Duodenal mucosa (tissue), 2 donors: Measurements from ENCODE around the gene UXT.

Experiments
- H3K27ac ChIP-seq: one replicate; pipeline ENCODE4 v1.7.0; 2013; ENCODE audit warnings: low read depth, low read length
- H3K27me3 ChIP-seq, 2 donors: one replicate each; pipeline ENCODE4 v1.7.0; 2013; ENCODE audit warnings: low read length in 2 of 2, control low read depth in 1 of 2; ENCODE audit not compliant: insufficient read depth in 2 of 2, control insufficient read depth in 1 of 2
- H3K36me3 ChIP-seq, 2 donors: one replicate each; pipeline ENCODE4 v1.7.0; 2013; ENCODE audit warnings: low read length in 2 of 2, control low read depth in 1 of 2; ENCODE audit not compliant: insufficient read depth in 2 of 2, control insufficient read depth in 1 of 2
- H3K4me1 ChIP-seq, 2 donors: one replicate each; pipeline ENCODE4 v1.7.0; 2013; ENCODE audit warnings: low read length in 2 of 2, control low read depth in 1 of 2; ENCODE audit not compliant: insufficient read depth in 2 of 2, control insufficient read depth in 1 of 2
- H3K4me3 ChIP-seq, 2 donors: one replicate each; pipeline ENCODE4 v1.7.0; 2013; ENCODE audit warnings: low read length in 2 of 2, low read depth in 1 of 2
- H3K9ac ChIP-seq, 2 donors: one replicate each; pipeline ENCODE4 v1.7.0; 2013; ENCODE audit warnings: low read length in 2 of 2, low read depth in 1 of 2
- H3K9me3 ChIP-seq, 2 donors: one replicate each; pipeline ENCODE4 v1.7.0; 2013; ENCODE audit warnings: low read length in 2 of 2, control low read depth in 1 of 2; ENCODE audit not compliant: control insufficient read depth in 1 of 2

The UXT gene

GRCh38 chrX:47620303-47620685, 38.7 kb downstream of the UXT start:
- no peaks in the 10 kb centered on the region for H3K36me3 ChIP-seq
- H3K4me1 ChIP-seq: no peaks in the 10 kb centered on the region
- H3K27me3 ChIP-seq: peaks cover 0 to 5% of the 10 kb centered on the region in 2 donors
- H3K4me3 ChIP-seq: no peak overlapping the region
- no peaks in the 10 kb centered on the region for H3K9me3 ChIP-seq
- H3K9ac ChIP-seq: no peak overlapping the region
- no peak overlapping the region for H3K27ac ChIP-seq

- Histone ChIP-seq H3K4me3 (peak within 1 kb of the TSS in 1 of 2 donors; percentile 51), H3K4me1 (no peaks in the 10 kb centered on the region), H3K27ac (no peak within 1 kb of the TSS), H3K9ac (no peak within 1 kb of the TSS), H3K27me3 (peaks cover 0 to 5% of the 10 kb centered on the region in 2 donors), H3K9me3 (no peaks in the 10 kb centered on the region), H3K36me3 (no peaks in the 10 kb centered on the region)
Measured at GRCh38 chrX:47619486-47620302, 39.3 kb downstream of the UXT start, which contains the start of gene SYN1. SYN1 (minus strand) TSS chrX:47619857; CDS start chrX:47619728, 129 bp downstream.

GRCh38 chrX:47618923-47619485, 40.0 kb downstream of the UXT start:
- H3K27me3 ChIP-seq: peaks cover 0 to 3% of the 10 kb centered on the region in 2 donors
- no peak overlapping the region for H3K9ac ChIP-seq
- H3K27ac ChIP-seq: no peak overlapping the region
- no peaks in the 10 kb centered on the region for H3K4me1 ChIP-seq
- no peaks in the 10 kb centered on the region for H3K36me3 ChIP-seq
- H3K4me3 ChIP-seq: no peak overlapping the region
- no peaks in the 10 kb centered on the region for H3K9me3 ChIP-seq

- Histone ChIP-seq H3K9ac (no peak overlapping the region), H3K27me3 (no peaks in the 10 kb centered on the region), H3K4me3 (no peak overlapping the region), H3K9me3 (no peaks in the 10 kb centered on the region), H3K27ac (no peak overlapping the region), H3K36me3 (no peaks in the 10 kb centered on the region), H3K4me1 (no peaks in the 10 kb centered on the region)
Measured at GRCh38 chrX:47614618-47615017, 44.4 kb downstream of the UXT start.

- no peaks in the 10 kb centered on the region for H3K27me3 ChIP-seq
- no peaks in the 10 kb centered on the region for H3K36me3 ChIP-seq
- no peaks in the 10 kb centered on the region for H3K9me3 ChIP-seq
- H3K27ac ChIP-seq: no peak overlapping the region
- H3K4me3 ChIP-seq: no peak overlapping the region
- no peak overlapping the region for H3K9ac ChIP-seq
- H3K4me1 ChIP-seq: no peaks in the 10 kb centered on the region
Measured at GRCh38 chrX:47613082-47613481, 45.9 kb downstream of the UXT start.

GRCh38 chrX:47612418-47612817, 46.6 kb downstream of the UXT start:
- H3K27ac ChIP-seq: no peak overlapping the region
- no peaks in the 10 kb centered on the region for H3K36me3 ChIP-seq
- H3K9me3 ChIP-seq: no peaks in the 10 kb centered on the region

GRCh38 chrX:47611926-47612325, 47.1 kb downstream of the UXT start:
- Histone ChIP-seq H3K9me3 (no peaks in the 10 kb centered on the region), H3K9ac (no peak overlapping the region), H3K4me1 (no peaks in the 10 kb centered on the region), H3K27ac (no peak overlapping the region), H3K36me3 (no peaks in the 10 kb centered on the region), H3K27me3 (no peaks in the 10 kb centered on the region), H3K4me3 (no peak overlapping the region)

More at GRCh38 chrX:47612418-47612817, 46.6 kb downstream of the UXT start:
- Histone ChIP-seq H3K4me3 (no peak overlapping the region), H3K9ac (no peak overlapping the region), H3K27me3 (no peaks in the 10 kb centered on the region), H3K4me1 (no peaks in the 10 kb centered on the region)

GRCh38 chrX:47611489-47611888, 47.5 kb downstream of the UXT start:
- Histone ChIP-seq H3K4me3 (no peak overlapping the region), H3K9ac (no peak overlapping the region), H3K27me3 (no peaks in the 10 kb centered on the region), H3K36me3 (no peaks in the 10 kb centered on the region), H3K9me3 (no peaks in the 10 kb centered on the region), H3K27ac (no peak overlapping the region), H3K4me1 (no peaks in the 10 kb centered on the region)

GRCh38 chrX:47610511-47610910, 48.5 kb downstream of the UXT start:
- Histone ChIP-seq H3K9me3 (no peaks in the 10 kb centered on the region), H3K27ac (no peak overlapping the region), H3K9ac (no peak overlapping the region)

GRCh38 chrX:47608130-47608810, 50.7 kb downstream of the UXT start:
- H3K9ac ChIP-seq: no peak overlapping the region
- no peaks in the 10 kb centered on the region for H3K36me3 ChIP-seq
- H3K27me3 ChIP-seq: no peaks in the 10 kb centered on the region
- no peaks in the 10 kb centered on the region for H3K9me3 ChIP-seq
- no peaks in the 10 kb centered on the region for H3K4me1 ChIP-seq
- H3K4me3 ChIP-seq: no peak overlapping the region
- no peak overlapping the region for H3K27ac ChIP-seq

More at GRCh38 chrX:47610511-47610910, 48.5 kb downstream of the UXT start:
- Histone ChIP-seq H3K4me1 (no peaks in the 10 kb centered on the region), H3K27me3 (no peaks in the 10 kb centered on the region), H3K36me3 (no peaks in the 10 kb centered on the region), H3K4me3 (no peak overlapping the region)
